ENCODE data around the gene PELI2. TPM values are rescaled to one million over a fixed set of nuclear protein-coding genes. Genes with fewer than 3 reads are reported as not detected.

PELI2 gene
- total RNA-seq, 2 experiments from 2014 or later, result 2.2 to 3.8 TPM

GRCh38 chr14:56268673-56269072, 150.5 kb downstream of the PELI2 start:
- ChIA-PET CTCF (interaction anchor here (1.4 kb wide), 1 partner anchor 13 kb away, joined by 4 read pairs; no protein-coding TSS in a partner anchor), POLR2A (no interaction called here)
- ATAC-seq, result no peak
- H3K27ac Mint-ChIP-seq, result no peak overlapping the region
- no peaks in the 10 kb centered on the region for H3K9me3 Mint-ChIP-seq (ENCODE audit: low read depth)
- H3K27me3 Mint-ChIP-seq, result no peaks in the 10 kb centered on the region
- no peak for DNase-seq
- intact Hi-C loops (cut with DNase I, micrococcal nuclease), result no loop called here
- no peaks in the 10 kb centered on the region for H3K36me3 Mint-ChIP-seq (ENCODE audit: low read depth)
- no peak overlapping the region for H3K4me3 Mint-ChIP-seq
- H3K4me1 Mint-ChIP-seq, result no peaks in the 10 kb centered on the region

DNA sequence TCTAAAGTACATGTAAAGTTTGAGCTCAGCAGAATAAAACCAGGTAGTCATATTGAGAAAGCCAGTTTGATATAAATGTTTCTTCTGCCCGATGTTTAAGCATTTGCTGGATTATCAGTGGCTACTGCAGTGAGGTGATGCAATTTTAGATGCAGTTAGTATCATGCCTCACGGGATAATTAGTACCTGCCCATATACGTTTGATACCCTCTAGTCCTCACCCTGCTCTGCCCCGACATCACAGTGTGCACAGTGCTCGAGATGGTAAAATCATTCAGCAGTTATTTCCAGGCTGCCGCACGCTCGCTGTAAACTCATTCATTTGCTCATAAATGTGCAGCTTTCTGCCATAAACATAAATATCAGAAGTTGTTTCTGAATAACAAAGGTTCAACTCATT, 152.7 kb downstream of the PELI2 start:
- ATAC-seq, result no peak
- Mint-ChIP-seq H3K4me1 (no peaks in the 10 kb centered on the region), H3K9me3 (ENCODE audit: low read depth) (no peaks in the 10 kb centered on the region), H3K4me3 (no peak overlapping the region), H3K36me3 (ENCODE audit: low read depth) (no peaks in the 10 kb centered on the region), H3K27me3 (no peaks in the 10 kb centered on the region), H3K27ac (no peak overlapping the region)
- ChIA-PET CTCF (no interaction called here), POLR2A (no interaction called here)
- DNase-seq, result no peak
- intact Hi-C loops (cut with DNase I, micrococcal nuclease), result no loop called here

DNA sequence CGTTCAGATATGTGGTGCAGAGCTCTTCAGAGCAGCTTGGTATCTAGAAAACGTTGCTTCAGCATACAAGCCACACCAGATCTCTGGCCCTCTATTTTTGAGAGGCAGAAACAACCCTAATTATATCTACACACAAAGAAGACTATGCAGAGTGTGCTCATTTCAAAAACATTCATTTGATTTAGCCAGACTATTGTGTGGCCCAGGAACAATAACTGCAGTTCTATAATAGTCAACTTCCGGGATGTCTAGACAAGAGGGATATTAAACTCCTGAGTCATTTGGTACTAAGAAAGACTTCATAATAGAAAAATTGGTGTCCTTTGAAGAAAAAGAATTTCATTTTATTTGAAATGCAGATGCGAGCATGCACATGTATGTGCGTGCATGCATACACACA, 153.8 kb downstream of the PELI2 start:
- no peak for DNase-seq
- ChIA-PET POLR2A (no interaction called here), CTCF (no interaction called here)
- no peaks in the 10 kb centered on the region for H3K4me1 Mint-ChIP-seq
- intact Hi-C loops (cut with DNase I, micrococcal nuclease), result no loop called here
- H3K27ac Mint-ChIP-seq, result no peak overlapping the region
- H3K27me3 Mint-ChIP-seq, result no peaks in the 10 kb centered on the region
- H3K36me3 Mint-ChIP-seq (ENCODE audit: low read depth), result no peaks in the 10 kb centered on the region
- no peak overlapping the region for H3K4me3 Mint-ChIP-seq
- ATAC-seq, result no peak
- H3K9me3 Mint-ChIP-seq (ENCODE audit: low read depth), result no peaks in the 10 kb centered on the region

DNA sequence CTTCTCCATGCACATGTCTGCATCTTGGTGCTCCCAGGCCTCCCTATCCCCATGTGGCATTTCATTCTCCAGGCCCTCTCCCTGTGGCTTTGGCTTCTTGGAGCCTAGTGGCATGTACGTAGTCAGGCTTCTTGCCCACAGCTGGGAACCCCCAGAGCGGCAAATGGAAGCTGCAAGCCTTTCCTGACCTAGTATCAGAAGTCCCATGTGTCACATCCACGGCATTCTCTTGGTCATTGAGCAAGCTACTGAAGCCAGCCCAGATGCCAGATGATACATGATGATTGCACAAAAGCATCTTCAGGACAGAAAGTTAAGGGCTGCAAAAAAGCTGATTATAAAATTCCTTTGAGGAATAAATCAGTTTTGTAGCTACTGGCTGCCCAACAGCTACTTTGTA, 154.9 kb downstream of the PELI2 start:
- DNase-seq (no peak), ATAC-seq (no peak)
- Mint-ChIP-seq H3K4me3 (no peak overlapping the region), H3K36me3 (ENCODE audit: low read depth) (no peaks in the 10 kb centered on the region), H3K27me3 (no peaks in the 10 kb centered on the region), H3K4me1 (no peaks in the 10 kb centered on the region), H3K9me3 (ENCODE audit: low read depth) (no peaks in the 10 kb centered on the region), H3K27ac (no peak overlapping the region)
- intact Hi-C loops (cut with DNase I, micrococcal nuclease), result no loop called here
- POLR2A ChIA-PET, result no interaction called here
- CTCF ChIA-PET, result no interaction called here

DNA sequence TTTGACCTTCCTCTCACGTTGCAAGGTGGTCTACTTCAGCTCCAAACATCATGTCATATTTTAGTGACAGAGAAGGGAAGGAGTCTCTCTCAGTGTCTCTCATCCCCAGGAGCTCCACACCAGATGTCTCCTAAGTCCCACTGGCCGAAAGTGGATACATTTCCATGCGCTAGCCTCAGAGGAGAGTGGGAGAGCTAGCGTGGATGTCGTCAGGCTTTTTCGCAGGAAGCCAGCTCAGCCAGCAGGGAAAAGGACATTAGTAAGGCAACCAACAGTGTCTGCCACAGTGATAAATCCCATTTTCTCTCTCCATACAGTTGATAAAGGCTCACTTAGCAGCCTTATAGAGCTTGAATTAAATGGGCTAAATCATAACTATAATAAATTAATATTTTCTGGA, 155.7 kb downstream of the PELI2 start:
- POLR2A ChIA-PET, result no interaction called here
- no peaks in the 10 kb centered on the region for H3K27me3 Mint-ChIP-seq
- H3K4me3 Mint-ChIP-seq, result no peak overlapping the region
- intact Hi-C loops (cut with DNase I, micrococcal nuclease), result no loop called here
- H3K27ac Mint-ChIP-seq, result no peak overlapping the region
- CTCF ChIA-PET, result interaction anchor here (0.6 kb wide), 1 partner anchor 53 kb away, joined by 3 read pairs; no protein-coding TSS in a partner anchor
- H3K4me1 Mint-ChIP-seq, result no peaks in the 10 kb centered on the region
- no peaks in the 10 kb centered on the region for H3K9me3 Mint-ChIP-seq (ENCODE audit: low read depth)
- no peak for ATAC-seq
- no peak for DNase-seq
- H3K36me3 Mint-ChIP-seq (ENCODE audit: low read depth), result no peaks in the 10 kb centered on the region

DNA sequence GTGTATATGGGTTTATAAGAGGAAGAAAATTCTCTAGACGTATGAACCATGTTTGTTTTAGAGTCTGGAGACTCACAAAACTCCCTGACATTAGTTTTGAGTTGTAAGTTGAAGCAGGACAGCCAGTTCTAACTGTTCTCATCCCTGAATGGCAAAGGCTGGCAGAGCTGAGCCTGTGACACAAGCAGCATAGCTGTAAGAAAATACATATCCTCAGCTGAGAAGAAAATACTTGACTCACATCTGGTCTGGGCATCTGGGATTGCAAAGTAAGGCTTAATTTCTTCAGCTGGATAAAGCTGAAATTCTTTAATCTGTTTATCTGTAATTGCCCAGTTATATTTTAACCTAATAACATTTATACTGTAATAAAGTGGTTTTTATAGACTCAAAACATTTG, 156.3 kb downstream of the PELI2 start:
- Mint-ChIP-seq H3K27me3 (no peaks in the 10 kb centered on the region), H3K4me1 (no peaks in the 10 kb centered on the region), H3K9me3 (ENCODE audit: low read depth) (no peaks in the 10 kb centered on the region), H3K36me3 (ENCODE audit: low read depth) (no peaks in the 10 kb centered on the region), H3K4me3 (no peak overlapping the region), H3K27ac (no peak overlapping the region)
- CTCF ChIA-PET, result interaction anchor here (0.6 kb wide), 1 partner anchor 54 kb away, joined by 3 read pairs; no protein-coding TSS in a partner anchor
- DNase-seq, result no peak
- intact Hi-C loops (cut with DNase I, micrococcal nuclease), result no loop called here
- POLR2A ChIA-PET, result no interaction called here
- no peak for ATAC-seq

GRCh38 chr14:56276108-56276507, 157.9 kb downstream of the PELI2 start:
- intact Hi-C loops (cut with DNase I, micrococcal nuclease), result no loop called here
- no peaks in the 10 kb centered on the region for H3K27me3 Mint-ChIP-seq
- CTCF ChIA-PET, result no interaction called here
- no peak overlapping the region for H3K27ac Mint-ChIP-seq
- no peaks in the 10 kb centered on the region for H3K9me3 Mint-ChIP-seq (ENCODE audit: low read depth)
- no peak for ATAC-seq
- no peak overlapping the region for H3K4me3 Mint-ChIP-seq
- POLR2A ChIA-PET, result no interaction called here
- H3K4me1 Mint-ChIP-seq, result no peaks in the 10 kb centered on the region
- no peaks in the 10 kb centered on the region for H3K36me3 Mint-ChIP-seq (ENCODE audit: low read depth)
- no peak for DNase-seq

DNA sequence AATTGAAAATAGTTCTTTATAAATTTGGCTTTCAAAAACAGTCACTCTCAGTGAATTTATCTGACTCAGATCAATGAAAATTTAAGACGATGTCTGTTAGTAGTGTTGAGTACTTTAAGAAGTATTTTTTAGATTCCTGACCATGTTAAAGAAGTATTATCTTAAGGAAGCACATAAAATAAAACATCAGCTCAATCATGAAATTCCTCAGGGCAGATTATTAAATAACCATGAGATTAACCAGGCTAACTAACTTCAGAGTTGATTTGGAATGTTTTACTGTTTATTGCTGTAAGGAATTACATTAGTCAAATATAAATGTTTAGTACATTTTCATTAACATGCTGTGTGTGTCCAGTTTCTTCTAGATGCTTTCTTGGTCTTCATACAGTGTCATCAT, 160.2 kb downstream of the PELI2 start:
- no peaks in the 10 kb centered on the region for H3K9me3 Mint-ChIP-seq (ENCODE audit: low read depth)
- no peak overlapping the region for H3K4me3 Mint-ChIP-seq
- H3K27me3 Mint-ChIP-seq, result no peaks in the 10 kb centered on the region
- intact Hi-C loops (cut with DNase I, micrococcal nuclease), result no loop called here
- ATAC-seq (no peak), DNase-seq (no peak)
- ChIA-PET CTCF (no interaction called here), POLR2A (no interaction called here)
- H3K36me3 Mint-ChIP-seq (ENCODE audit: low read depth), result no peaks in the 10 kb centered on the region
- no peak overlapping the region for H3K27ac Mint-ChIP-seq
- no peaks in the 10 kb centered on the region for H3K4me1 Mint-ChIP-seq

GRCh38 chr14:56280843-56281242, 162.6 kb downstream of the PELI2 start:
- H3K4me3 Mint-ChIP-seq, result no peak overlapping the region
- CTCF ChIA-PET, result no interaction called here
- ATAC-seq, result no peak

GRCh38 chr14:56282179-56282578, 164.0 kb downstream of the PELI2 start:
- no peaks in the 10 kb centered on the region for H3K27me3 Mint-ChIP-seq
- no peak for ATAC-seq
- no peaks in the 10 kb centered on the region for H3K4me1 Mint-ChIP-seq
- no peak overlapping the region for H3K4me3 Mint-ChIP-seq
- no peak overlapping the region for H3K27ac Mint-ChIP-seq
- no peak for DNase-seq
- CTCF ChIA-PET, result interaction anchor here (0.9 kb wide), 1 partner anchor 14 kb away, joined by 4 read pairs; no protein-coding TSS in a partner anchor
- H3K9me3 Mint-ChIP-seq (ENCODE audit: low read depth), result no peaks in the 10 kb centered on the region
- intact Hi-C loops (cut with DNase I, micrococcal nuclease), result no loop called here
- H3K36me3 Mint-ChIP-seq (ENCODE audit: low read depth), result no peaks in the 10 kb centered on the region
- POLR2A ChIA-PET, result no interaction called here

More at GRCh38 chr14:56280843-56281242, 162.6 kb downstream of the PELI2 start:
- Mint-ChIP-seq H3K9me3 (ENCODE audit: low read depth) (no peaks in the 10 kb centered on the region), H3K36me3 (ENCODE audit: low read depth) (no peaks in the 10 kb centered on the region), H3K27ac (no peak overlapping the region), H3K4me1 (no peaks in the 10 kb centered on the region), H3K27me3 (no peaks in the 10 kb centered on the region)
- intact Hi-C loops (cut with DNase I, micrococcal nuclease), result no loop called here
- DNase-seq, result no peak
- POLR2A ChIA-PET, result no interaction called here

GRCh38 chr14:56284641-56285040, 166.4 kb downstream of the PELI2 start:
- no peaks in the 10 kb centered on the region for H3K27me3 Mint-ChIP-seq
- no peaks in the 10 kb centered on the region for H3K9me3 Mint-ChIP-seq (ENCODE audit: low read depth)
- H3K36me3 Mint-ChIP-seq (ENCODE audit: low read depth), result peaks cover under 1% of the 10 kb centered on the region
- H3K27ac Mint-ChIP-seq, result no peak overlapping the region
- ATAC-seq (no peak), DNase-seq (no peak)
- no peaks in the 10 kb centered on the region for H3K4me1 Mint-ChIP-seq
- intact Hi-C loops (cut with DNase I, micrococcal nuclease), result no loop called here
- no peak overlapping the region for H3K4me3 Mint-ChIP-seq
- POLR2A ChIA-PET, result no interaction called here
- CTCF ChIA-PET, result no interaction called here

DNA sequence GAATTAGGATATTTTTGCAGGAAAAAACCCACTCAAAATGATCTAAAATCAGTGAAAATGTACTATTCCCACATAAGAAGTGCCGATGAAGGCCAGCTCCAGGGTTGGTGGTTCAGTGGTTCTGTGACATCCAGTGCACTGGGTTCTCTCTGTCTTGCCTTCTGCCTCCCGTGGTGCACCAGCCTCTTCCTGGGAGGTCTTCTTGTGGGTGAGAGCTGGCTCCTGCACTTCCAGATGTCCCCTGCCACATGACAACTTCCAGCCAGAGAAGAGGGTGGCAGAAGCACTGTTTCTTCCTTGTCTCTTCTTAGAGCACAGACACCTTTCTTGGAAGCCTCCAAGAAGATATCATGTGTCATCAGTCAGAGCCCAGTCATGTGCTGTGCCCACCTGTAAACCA, 170.9 kb downstream of the PELI2 start:
- Mint-ChIP-seq H3K4me3 (no peak overlapping the region), H3K27me3 (no peaks in the 10 kb centered on the region), H3K36me3 (ENCODE audit: low read depth) (peaks cover 3% of the 10 kb centered on the region), H3K9me3 (ENCODE audit: low read depth) (no peaks in the 10 kb centered on the region), H3K4me1 (no peaks in the 10 kb centered on the region), H3K27ac (no peak overlapping the region)
- DNase-seq (no peak), ATAC-seq (no peak)
- intact Hi-C loops (cut with DNase I, micrococcal nuclease), result no loop called here
- POLR2A ChIA-PET, result no interaction called here
- CTCF ChIA-PET, result no interaction called here

GRCh38 chr14:56290195-56290594, 172.0 kb downstream of the PELI2 start:
- no peak for ATAC-seq
- DNase-seq, result no peak
- CTCF ChIA-PET, result no interaction called here
- no peaks in the 10 kb centered on the region for H3K27me3 Mint-ChIP-seq
- H3K27ac Mint-ChIP-seq, result no peak overlapping the region
- intact Hi-C loops (cut with DNase I, micrococcal nuclease), result no loop called here
- POLR2A ChIA-PET, result no interaction called here
- H3K36me3 Mint-ChIP-seq (ENCODE audit: low read depth), result peaks cover 3% of the 10 kb centered on the region
- no peak overlapping the region for H3K4me3 Mint-ChIP-seq
- H3K9me3 Mint-ChIP-seq (ENCODE audit: low read depth), result no peaks in the 10 kb centered on the region
- no peaks in the 10 kb centered on the region for H3K4me1 Mint-ChIP-seq

All from activated CD4-positive, alpha-beta T cell treated with anti-CD3 and anti-CD28 coated beads for 36 hours (primary cell).